SK-N-DZ (cell line): ENCODE measurements around the gene BRIP1.

Experiments
- DNase-seq: peaks from one replicate; pipeline ENCODE4 v3.0.0-alpha.2; 2015; ENCODE audit warnings: low spot score
- small RNA-seq, 2 experiments: library from RNA; depleted of rRNA; stranded (forward); fragments of <200 nt; gene quantifications; one replicate each; pipeline ENCODE3, GENCODE V24; 2014

Gene BRIP1

GRCh38 chr17:61631800-61632199 is 231.5 kb downstream of the BRIP1 start:
- no peak for DNase-seq

Small RNA genes within 50 kb of the gene (small RNA-seq; reads per million reads assigned to genes)
- 0 reads per million in 2 experiments for gene RF00019
